ENCODE results near the gene AOAH.

The AOAH gene

DNA sequence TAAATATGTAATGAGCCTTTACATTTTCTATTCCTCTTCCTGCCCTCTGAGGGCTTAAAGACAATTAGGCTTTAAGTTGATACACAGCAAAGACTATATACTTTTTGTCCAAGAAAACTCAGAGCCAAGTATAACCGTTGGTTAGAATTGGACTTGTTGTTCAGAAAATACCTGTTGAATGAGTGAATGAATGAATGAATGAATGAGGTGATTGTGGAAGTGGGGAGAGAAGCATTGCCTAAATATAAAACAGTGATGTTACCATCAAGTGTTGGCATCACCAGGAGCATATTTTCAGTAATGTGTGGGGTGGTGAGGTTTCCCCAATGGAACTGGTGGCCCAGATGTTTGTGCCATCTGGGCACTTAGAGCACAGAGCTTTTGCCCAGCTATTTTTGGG, 106.9 kb downstream of the AOAH start:
- Histone ChIP-seq H3K4me1 (ENCODE audit: control insufficient read depth, low read depth, low read length) (peaks cover 12% of the 10 kb centered on the region), H3K27ac (ENCODE audit: low read length) (no peak overlapping the region), H3K36me3 (ENCODE audit: control insufficient read depth, low read depth, low read length) (no peaks in the 10 kb centered on the region), H3K9me3 (ENCODE audit: control insufficient read depth, low read depth, low read length) (no peaks in the 10 kb centered on the region), H3K9ac (ENCODE audit: low read length) (no peak overlapping the region), H3K4me3 (ENCODE audit: low read length) (no peak overlapping the region), H3K27me3 (ENCODE audit: control insufficient read depth, insufficient read depth, low read length) (no peaks in the 10 kb centered on the region)

DNA sequence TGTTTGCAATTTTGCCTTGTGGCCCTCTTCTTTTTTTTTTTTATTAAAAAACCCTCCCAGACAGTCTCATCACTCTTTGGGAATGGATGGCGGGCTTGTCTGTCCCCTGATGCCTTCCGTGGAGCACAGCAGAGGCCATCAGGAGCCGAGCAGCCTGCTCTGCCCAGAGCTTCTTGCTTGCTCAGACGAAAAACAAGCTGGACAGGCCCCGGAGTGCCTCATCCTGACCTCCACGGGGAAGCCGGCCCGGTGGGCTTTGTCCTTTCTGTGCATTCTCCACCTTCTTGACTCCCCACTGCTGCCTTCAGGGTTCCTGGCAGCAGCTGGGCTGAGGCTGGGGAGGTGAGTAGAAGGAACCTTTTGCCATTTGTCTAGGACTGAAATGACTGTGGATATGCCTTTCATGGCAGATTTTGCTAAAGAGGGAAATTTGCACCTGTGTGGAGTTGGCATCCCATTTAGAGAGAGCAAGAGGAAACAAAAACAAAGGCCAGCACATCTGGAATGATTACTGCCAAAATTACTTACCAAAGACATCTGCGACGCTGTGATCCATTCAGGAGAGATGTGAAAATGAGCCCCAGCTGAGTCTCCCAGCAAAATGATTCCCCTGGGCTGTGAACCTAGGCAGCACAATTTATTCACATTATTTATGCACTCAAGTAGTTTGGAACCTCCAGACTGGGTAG, 108.3 kb downstream of the AOAH start:
- H3K4me1 ChIP-seq (ENCODE audit: control insufficient read depth, low read depth, low read length): peaks cover 12% of the 10 kb centered on the region

DNA sequence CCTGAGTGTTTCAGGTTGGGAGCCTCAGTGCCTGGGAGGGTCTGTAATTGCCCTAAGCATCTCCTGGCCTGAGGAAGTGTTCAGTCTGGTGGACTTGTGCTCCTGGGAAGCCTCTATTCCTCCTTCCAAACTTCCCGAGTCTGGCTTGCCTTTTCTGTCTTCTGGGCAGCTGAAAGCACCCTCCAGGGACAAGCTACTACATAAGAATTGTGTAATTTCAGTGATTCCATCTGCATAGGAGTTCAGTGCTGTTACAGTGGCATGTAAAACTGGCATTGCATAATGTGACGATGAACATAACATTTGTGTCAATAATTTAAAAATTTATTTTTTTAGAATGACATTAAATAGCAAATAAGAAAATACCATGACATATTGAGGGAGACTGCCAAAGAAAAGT, 109.3 kb downstream of the AOAH start:
- Histone ChIP-seq H3K9me3 (ENCODE audit: control insufficient read depth, low read depth, low read length) (no peaks in the 10 kb centered on the region), H3K4me3 (ENCODE audit: low read length) (no peak overlapping the region), H3K4me1 (ENCODE audit: control insufficient read depth, low read depth, low read length) (peaks cover 12% of the 10 kb centered on the region), H3K9ac (ENCODE audit: low read length) (no peak overlapping the region), H3K36me3 (ENCODE audit: control insufficient read depth, low read depth, low read length) (no peaks in the 10 kb centered on the region), H3K27ac (ENCODE audit: low read length) (no peak overlapping the region), H3K27me3 (ENCODE audit: control insufficient read depth, insufficient read depth, low read length) (no peaks in the 10 kb centered on the region)

More for the DNA sequence above, 108.3 kb downstream of the AOAH start:
- Histone ChIP-seq H3K4me3 (ENCODE audit: low read length) (no peak overlapping the region), H3K27me3 (ENCODE audit: control insufficient read depth, insufficient read depth, low read length) (no peaks in the 10 kb centered on the region), H3K9me3 (ENCODE audit: control insufficient read depth, low read depth, low read length) (no peaks in the 10 kb centered on the region), H3K36me3 (ENCODE audit: control insufficient read depth, low read depth, low read length) (no peaks in the 10 kb centered on the region), H3K9ac (ENCODE audit: low read length) (no peak overlapping the region), H3K27ac (ENCODE audit: low read length) (no peak overlapping the region)

DNA sequence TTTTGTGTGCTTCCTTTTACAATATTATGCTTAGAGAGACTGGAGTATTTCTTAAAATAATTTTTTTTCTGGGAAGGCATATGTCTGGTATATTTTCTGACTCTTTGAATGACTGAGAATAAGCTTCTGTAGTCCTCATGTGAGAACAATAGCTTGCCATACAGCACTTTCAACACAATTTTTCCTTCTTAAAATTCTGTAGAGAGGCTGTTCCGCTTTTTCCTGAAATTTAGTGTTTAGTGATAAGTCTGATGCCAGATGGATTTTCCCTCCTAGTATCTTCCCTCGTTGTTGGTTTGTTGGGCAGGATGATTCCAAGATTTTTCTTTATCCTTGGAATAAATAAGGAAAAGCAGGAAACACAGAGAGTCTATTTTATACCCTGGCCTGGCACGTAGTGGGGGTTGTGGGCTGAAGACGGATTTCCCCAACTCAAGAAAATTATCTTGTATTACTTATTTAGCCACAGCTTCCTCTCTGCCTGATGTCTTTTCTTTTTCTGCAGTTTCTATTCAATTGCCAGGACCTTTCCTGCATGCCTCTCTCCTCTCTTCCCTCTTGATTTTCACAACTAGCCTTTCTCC, 111.2 kb downstream of the AOAH start:
- Histone ChIP-seq H3K9me3 (ENCODE audit: control insufficient read depth, low read depth, low read length) (no peaks in the 10 kb centered on the region), H3K9ac (ENCODE audit: low read length) (no peak overlapping the region), H3K27ac (ENCODE audit: low read length) (no peak overlapping the region), H3K27me3 (ENCODE audit: control insufficient read depth, insufficient read depth, low read length) (no peaks in the 10 kb centered on the region), H3K4me1 (ENCODE audit: control insufficient read depth, low read depth, low read length) (peaks cover 12% of the 10 kb centered on the region), H3K4me3 (ENCODE audit: low read length) (no peak overlapping the region), H3K36me3 (ENCODE audit: control insufficient read depth, low read depth, low read length) (no peaks in the 10 kb centered on the region)

DNA sequence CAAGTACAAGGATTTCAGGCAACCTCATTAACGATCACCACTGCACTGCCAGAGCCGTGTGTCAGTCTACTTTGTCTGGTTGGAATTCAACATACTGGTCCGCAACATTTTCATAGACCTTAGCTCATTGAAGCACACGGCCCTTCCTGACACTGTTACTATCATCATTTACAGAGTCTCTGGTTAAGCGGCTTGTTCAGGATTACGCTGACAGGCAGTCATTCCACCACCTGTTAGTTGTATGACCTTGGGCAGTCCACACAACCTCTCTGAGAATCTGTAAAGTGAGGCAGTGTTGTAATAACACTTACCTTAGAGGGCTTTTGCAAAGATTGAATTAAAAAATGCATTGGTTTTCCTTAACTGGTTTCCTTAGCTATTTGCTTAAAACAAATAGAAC, 112.6 kb downstream of the AOAH start:
- Histone ChIP-seq H3K36me3 (ENCODE audit: control insufficient read depth, low read depth, low read length) (no peaks in the 10 kb centered on the region), H3K27me3 (ENCODE audit: control insufficient read depth, insufficient read depth, low read length) (no peaks in the 10 kb centered on the region), H3K9ac (ENCODE audit: low read length) (no peak overlapping the region), H3K4me3 (ENCODE audit: low read length) (no peak overlapping the region), H3K4me1 (ENCODE audit: control insufficient read depth, low read depth, low read length) (peaks cover 19% of the 10 kb centered on the region), H3K9me3 (ENCODE audit: control insufficient read depth, low read depth, low read length) (no peaks in the 10 kb centered on the region), H3K27ac (ENCODE audit: low read length) (no peak overlapping the region)

DNA sequence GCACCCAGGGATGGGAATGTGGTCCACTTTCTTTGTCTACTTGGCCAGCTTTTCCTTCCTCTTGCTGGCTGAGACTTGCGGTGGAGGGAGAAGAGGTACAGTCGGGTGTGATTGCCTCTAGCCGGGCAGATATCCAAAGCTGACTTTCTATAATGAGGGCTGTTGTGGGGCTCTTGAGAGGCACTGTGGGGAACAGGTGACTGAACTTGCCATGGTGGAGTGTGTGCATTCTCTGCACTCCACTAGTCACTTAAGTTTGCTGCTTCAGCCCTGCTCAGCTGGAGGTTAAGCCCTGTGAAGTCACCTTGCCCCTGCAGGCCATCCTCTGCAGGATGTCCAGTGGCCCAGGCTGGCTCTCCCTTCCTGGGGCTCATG, 116.6 kb downstream of the AOAH start:
- no peaks in the 10 kb centered on the region for H3K27me3 ChIP-seq (ENCODE audit: control insufficient read depth, insufficient read depth, low read length)

DNA sequence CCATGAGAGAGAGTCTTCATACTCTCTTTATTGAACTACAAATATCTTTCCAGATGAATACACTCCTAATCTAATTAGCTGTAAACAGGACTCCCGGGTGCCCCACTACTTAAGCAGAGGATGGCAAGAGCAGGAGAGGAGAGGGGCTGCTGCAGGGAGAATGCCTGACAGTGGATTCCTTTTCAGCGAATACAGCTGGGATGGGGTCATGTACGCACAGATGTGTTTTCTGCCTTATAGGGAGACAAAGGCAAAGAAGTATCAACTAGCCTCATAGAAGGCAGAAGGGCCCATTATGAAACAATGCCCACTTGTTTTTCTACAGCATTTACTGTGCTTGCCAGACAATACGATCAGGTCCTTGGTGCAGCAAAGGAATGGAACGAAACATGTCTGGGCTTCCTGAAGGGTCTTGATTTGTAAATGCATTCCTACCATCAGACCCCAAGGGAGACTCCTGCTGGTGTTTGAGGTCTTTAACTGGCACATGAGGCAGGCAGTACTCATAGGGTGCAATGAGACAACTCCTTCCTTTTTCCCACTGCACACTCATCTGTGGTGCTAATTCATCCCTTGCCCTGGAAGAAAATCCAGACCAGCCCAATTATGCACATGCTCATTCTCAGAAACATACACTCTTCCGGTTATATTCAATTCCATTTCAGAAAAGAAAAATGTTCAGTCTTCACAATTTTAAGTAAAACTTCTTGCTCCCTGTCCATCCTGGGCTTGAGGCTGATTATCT, 117.1 kb downstream of the AOAH start:
- Histone ChIP-seq H3K4me3 (ENCODE audit: low read length) (no peak overlapping the region), H3K9ac (ENCODE audit: low read length) (no peak overlapping the region), H3K27me3 (ENCODE audit: control insufficient read depth, insufficient read depth, low read length) (no peaks in the 10 kb centered on the region), H3K4me1 (ENCODE audit: control insufficient read depth, low read depth, low read length) (peaks cover 6% of the 10 kb centered on the region), H3K36me3 (ENCODE audit: control insufficient read depth, low read depth, low read length) (no peaks in the 10 kb centered on the region), H3K27ac (ENCODE audit: low read length) (no peak overlapping the region), H3K9me3 (ENCODE audit: control insufficient read depth, low read depth, low read length) (no peaks in the 10 kb centered on the region)

More for the DNA sequence above, 116.6 kb downstream of the AOAH start:
- Histone ChIP-seq H3K4me1 (ENCODE audit: control insufficient read depth, low read depth, low read length) (peaks cover 6% of the 10 kb centered on the region), H3K36me3 (ENCODE audit: control insufficient read depth, low read depth, low read length) (no peaks in the 10 kb centered on the region), H3K9ac (ENCODE audit: low read length) (no peak overlapping the region), H3K4me3 (ENCODE audit: low read length) (no peak overlapping the region), H3K9me3 (ENCODE audit: control insufficient read depth, low read depth, low read length) (no peaks in the 10 kb centered on the region), H3K27ac (ENCODE audit: low read length) (no peak overlapping the region)

DNA sequence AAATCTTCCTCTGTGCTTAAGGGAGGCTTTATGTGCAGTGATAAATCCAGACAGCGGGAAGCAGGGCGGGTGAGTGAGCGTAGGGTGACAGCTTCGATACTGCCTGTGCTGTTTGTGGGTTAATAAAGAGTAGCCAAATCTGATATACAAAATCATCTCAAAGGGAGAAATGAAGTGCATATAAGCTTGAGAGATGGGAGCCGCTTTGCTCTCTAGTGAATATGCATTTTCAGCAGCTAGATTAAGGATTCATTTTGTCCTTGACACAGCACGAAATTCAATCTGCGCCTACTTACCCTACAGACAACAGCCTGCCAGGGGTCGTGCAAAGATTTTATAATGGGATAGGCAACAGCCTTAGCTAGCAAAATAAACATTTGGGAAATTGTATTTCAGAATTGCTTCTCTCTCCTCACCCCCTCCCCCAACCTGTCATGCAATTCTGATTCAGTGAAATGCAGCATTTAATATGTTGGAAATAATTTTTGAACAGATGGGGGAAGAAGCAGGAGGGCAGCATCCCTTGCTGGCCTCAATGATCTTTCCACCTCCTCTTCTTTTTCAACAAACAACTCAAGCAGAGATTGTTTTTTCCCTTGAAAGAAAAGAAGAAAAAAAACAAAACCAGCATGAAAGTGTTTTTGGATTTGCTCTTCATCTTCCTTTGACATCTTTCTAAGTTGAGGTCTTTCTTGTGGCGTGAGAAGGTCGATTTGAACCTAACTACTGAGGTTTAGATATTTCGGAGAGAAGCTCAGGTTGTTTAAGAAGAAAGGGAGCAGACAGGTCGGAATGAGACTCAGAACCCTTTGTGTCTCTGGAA, 117.9 kb downstream of the AOAH start:
- Histone ChIP-seq H3K4me3 (ENCODE audit: low read length) (no peak overlapping the region), H3K27ac (ENCODE audit: low read length) (no peak overlapping the region), H3K27me3 (ENCODE audit: control insufficient read depth, insufficient read depth, low read length) (no peaks in the 10 kb centered on the region), H3K9ac (ENCODE audit: low read length) (no peak overlapping the region), H3K36me3 (ENCODE audit: control insufficient read depth, low read depth, low read length) (no peaks in the 10 kb centered on the region), H3K4me1 (ENCODE audit: control insufficient read depth, low read depth, low read length) (peaks cover 6% of the 10 kb centered on the region), H3K9me3 (ENCODE audit: control insufficient read depth, low read depth, low read length) (no peaks in the 10 kb centered on the region)

DNA sequence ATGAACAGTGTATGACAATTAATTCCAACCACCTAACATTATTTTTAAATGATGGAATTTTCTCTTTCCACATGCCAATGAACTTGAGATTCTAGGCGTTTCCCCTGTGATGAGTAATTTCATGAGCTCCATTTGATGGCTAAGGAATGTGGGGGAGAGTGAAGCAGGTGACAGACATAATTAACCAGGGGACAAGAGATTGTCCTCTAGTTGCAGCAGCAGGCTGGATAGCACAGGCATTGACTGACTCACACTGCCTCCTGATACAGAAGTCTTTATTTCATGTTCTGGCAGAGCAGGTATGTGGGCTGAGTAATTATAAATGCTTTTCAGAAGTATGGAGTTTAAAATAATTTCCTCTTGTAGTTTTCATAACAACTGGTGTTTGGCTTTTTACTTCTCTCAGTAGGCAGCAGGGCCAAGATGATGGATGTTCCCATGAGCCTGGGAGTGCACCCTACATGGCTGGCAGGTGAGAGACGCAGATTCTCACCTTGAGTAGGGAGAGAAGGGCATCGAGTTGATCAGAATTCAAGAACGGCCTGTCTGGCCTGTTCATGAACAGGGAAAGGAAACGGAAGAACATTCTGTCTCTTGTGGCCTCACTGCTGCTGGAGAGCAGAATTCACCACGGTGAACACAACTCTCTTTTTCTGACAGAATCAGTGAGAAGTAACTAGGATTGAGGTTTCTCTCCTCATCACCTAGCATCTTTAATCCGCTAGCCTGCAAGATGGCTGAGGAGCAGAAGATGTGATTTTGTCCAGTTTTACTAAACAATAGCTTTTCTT, 118.8 kb downstream of the AOAH start:
- Histone ChIP-seq H3K27ac (ENCODE audit: low read length) (no peak overlapping the region), H3K36me3 (ENCODE audit: control insufficient read depth, low read depth, low read length) (no peaks in the 10 kb centered on the region), H3K4me3 (ENCODE audit: low read length) (no peak overlapping the region), H3K4me1 (ENCODE audit: control insufficient read depth, low read depth, low read length) (peaks cover 6% of the 10 kb centered on the region), H3K27me3 (ENCODE audit: control insufficient read depth, insufficient read depth, low read length) (no peaks in the 10 kb centered on the region), H3K9ac (ENCODE audit: low read length) (no peak overlapping the region), H3K9me3 (ENCODE audit: control insufficient read depth, low read depth, low read length) (no peaks in the 10 kb centered on the region)

DNA sequence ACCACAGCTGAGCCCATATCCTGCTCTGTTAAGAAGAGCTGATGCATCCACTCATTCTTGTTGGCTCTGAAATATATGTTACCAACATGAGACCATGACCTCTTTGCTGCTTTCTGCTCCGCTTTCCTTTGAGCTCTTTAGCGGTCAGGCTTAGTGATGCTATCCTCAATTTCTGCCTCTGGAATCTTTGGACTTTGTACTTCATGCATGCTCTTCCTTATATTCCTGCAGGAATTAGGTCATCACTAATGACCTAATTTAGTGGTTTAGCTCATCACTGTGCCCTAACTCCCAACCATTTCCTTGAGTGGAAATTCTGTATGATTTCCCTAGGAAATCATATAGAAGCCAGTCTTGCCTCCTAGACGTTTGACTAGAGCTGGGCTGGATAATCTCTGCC, 119.5 kb downstream of the AOAH start:
- Histone ChIP-seq H3K27me3 (ENCODE audit: control insufficient read depth, insufficient read depth, low read length) (no peaks in the 10 kb centered on the region), H3K9ac (ENCODE audit: low read length) (no peak overlapping the region), H3K4me1 (ENCODE audit: control insufficient read depth, low read depth, low read length) (peaks cover 6% of the 10 kb centered on the region), H3K36me3 (ENCODE audit: control insufficient read depth, low read depth, low read length) (no peaks in the 10 kb centered on the region), H3K4me3 (ENCODE audit: low read length) (no peak overlapping the region), H3K9me3 (ENCODE audit: control insufficient read depth, low read depth, low read length) (no peaks in the 10 kb centered on the region), H3K27ac (ENCODE audit: low read length) (no peak overlapping the region)

All from iPS-18a (cell line).